ENCODE measurements around the gene ORC5.
"Not testable (repeated sequence)": the region's sequence is repeated elsewhere in the genome, so short reads cannot be mapped to it uniquely, and the experiment has no call there.

Gene ORC5

GRCh38 chr7:104207731-104208420 is at the start of gene ORC5:
ORC5 (minus strand) TSS chr7:104208013; CDS start chr7:104207904, 109 bp downstream.
- DNase-seq (ENCODE audit: low read depth): peak; percentile 55

- DNase-seq (ENCODE audit: low read depth): no peak
These were observed 47.8 kb upstream of the ORC5 start for GRCh38 chr7:104255616-104256015.

- no peak for DNase-seq (ENCODE audit: low read depth)
These were observed 47.4 kb upstream of the ORC5 start for GRCh38 chr7:104255194-104255593.

- no peak for DNase-seq (ENCODE audit: low read depth)
These were observed 46.9 kb upstream of the ORC5 start for GRCh38 chr7:104254696-104255095.

- no peak for DNase-seq (ENCODE audit: low read depth)
These were observed 44.8 kb upstream of the ORC5 start for GRCh38 chr7:104252409-104253134.

GRCh38 chr7:104242638-104243037 is 34.8 kb upstream of the ORC5 start:
- no peak for DNase-seq (ENCODE audit: low read depth)

- no peak for DNase-seq (ENCODE audit: low read depth)
These were observed 33.9 kb upstream of the ORC5 start for GRCh38 chr7:104241538-104242209.

GRCh38 chr7:104241135-104241534 is 33.3 kb upstream of the ORC5 start:
- no peak for DNase-seq (ENCODE audit: low read depth)

- DNase-seq (ENCODE audit: low read depth): no peak
These were observed 32.6 kb upstream of the ORC5 start for GRCh38 chr7:104240401-104240800.

- not testable (repeated sequence) for DNase-seq (ENCODE audit: low read depth)
These were observed 27.2 kb upstream of the ORC5 start for GRCh38 chr7:104234990-104235389.

- DNase-seq (ENCODE audit: low read depth): no peak
These were observed 23.5 kb upstream of the ORC5 start for GRCh38 chr7:104231054-104232046.

- no peak for DNase-seq (ENCODE audit: low read depth)
These were observed 22.8 kb upstream of the ORC5 start for GRCh38 chr7:104230606-104231005.

- DNase-seq (ENCODE audit: low read depth): no peak
These were observed 20.6 kb upstream of the ORC5 start for GRCh38 chr7:104228442-104228841.

- DNase-seq (ENCODE audit: low read depth): no peak
These were observed 17.6 kb upstream of the ORC5 start for GRCh38 chr7:104225451-104225850.

GRCh38 chr7:104217620-104218019 is 9.8 kb upstream of the ORC5 start:
- no peak for DNase-seq (ENCODE audit: low read depth)

GRCh38 chr7:104209063-104209462 is 1.2 kb upstream of the ORC5 start:
- no peak for DNase-seq (ENCODE audit: low read depth)

- DNase-seq (ENCODE audit: low read depth): no peak
These were observed 588 bp upstream of the ORC5 start for GRCh38 chr7:104208421-104208780.

GRCh38 chr7:104207348-104207730 is 474 bp downstream of the ORC5 start:
- DNase-seq (ENCODE audit: low read depth): no peak

- DNase-seq (ENCODE audit: low read depth): no peak
These were observed 972 bp downstream of the ORC5 start for GRCh38 chr7:104206841-104207240.

GRCh38 chr7:104198673-104199278 is 9.0 kb downstream of the ORC5 start:
- no peak for DNase-seq (ENCODE audit: low read depth)

GRCh38 chr7:104196161-104196560 is 11.7 kb downstream of the ORC5 start:
- no peak for DNase-seq (ENCODE audit: low read depth)

- DNase-seq (ENCODE audit: low read depth): no peak
These were observed 15.4 kb downstream of the ORC5 start for GRCh38 chr7:104192434-104192833.

All from fibroblast of the conjunctiva (primary cell).